Measurements from ENCODE around the gene SLC27A2. TPM values are rescaled to one million over a fixed set of nuclear protein-coding genes. Genes with fewer than 3 reads are reported as not detected.

Gene SLC27A2
- total RNA-seq, 2 experiments from 2014 or later = not detected

DNA sequence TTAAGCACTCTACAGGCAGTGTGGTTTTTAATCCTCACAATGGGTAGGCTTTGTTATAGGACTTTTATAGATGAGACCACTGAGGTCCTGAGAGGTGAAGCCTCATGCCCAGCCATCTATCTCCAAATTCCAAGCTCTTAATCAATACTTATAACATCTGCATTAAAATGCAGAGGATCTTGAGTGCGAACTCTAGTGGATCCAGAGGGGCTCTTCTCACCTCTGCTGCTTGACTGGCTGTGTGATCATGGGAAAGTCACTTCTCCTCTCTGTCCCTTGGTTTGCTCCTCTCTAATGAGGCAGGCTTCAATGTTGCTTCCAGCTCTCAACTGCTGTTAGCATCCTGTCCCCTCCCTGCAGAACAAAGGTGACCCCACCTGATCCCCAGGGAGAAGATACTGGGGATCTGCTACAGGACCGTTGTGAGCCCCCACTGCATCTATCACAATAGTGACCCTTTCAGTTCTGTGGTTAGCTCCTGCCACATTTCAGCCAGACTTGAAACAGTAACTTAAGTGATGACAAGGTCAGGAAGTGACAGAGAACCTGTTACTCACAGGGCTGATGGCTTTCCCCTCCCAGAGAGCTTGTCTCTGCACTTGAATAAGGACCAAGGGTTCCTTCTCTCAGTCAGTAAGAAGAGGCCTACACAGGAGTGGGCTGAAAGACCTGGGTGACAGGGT, 1.3 kb downstream of the SLC27A2 start:
- Histone ChIP-seq H4K20me1 (ENCODE audit: insufficient read depth, low read length) (no peaks in the 10 kb centered on the region), H3K27ac (ENCODE audit: low read depth, low read length, poor library complexity, severe bottlenecking) (no peak overlapping the region), H3K36me3 (ENCODE audit: insufficient read depth, low read length) (no peaks in the 10 kb centered on the region), H3K4me1 (ENCODE audit: insufficient read depth, low read length, poor library complexity, severe bottlenecking) (no peaks in the 10 kb centered on the region), H2AFZ (ENCODE audit: low read length) (no peak overlapping the region), H3K4me3 (ENCODE audit: low read depth, low read length, poor library complexity, severe bottlenecking) (no peak overlapping the region), H3K9me3 (ENCODE audit: low read length) (no peaks in the 10 kb centered on the region), H3K79me2 (ENCODE audit: insufficient read depth, low read depth, low read length) (no peaks in the 10 kb centered on the region), H3K4me2 (ENCODE audit: low read length) (no peak overlapping the region), H3K9me2 (ENCODE audit: insufficient read depth, low read length) (no peaks in the 10 kb centered on the region)
- BruUV-seq (replicated peaks) = no TSS peak
- CTCF ChIA-PET (ENCODE audit: unreplicated experiment) = no interaction called here
- POLR2A ChIA-PET = interaction anchor here (0.6 kb wide), 1 partner anchor 28 kb away, joined by 3 read pairs; no protein-coding TSS in a partner anchor
- TF ChIP-seq EZH2phosphoT487 (IDR thresholded peaks at IDR 0.05; ENCODE audit: borderline replicate concordance, low read depth, low read length) (no peak), CTCF (conservative IDR thresholded peaks at IDR 0.05; ENCODE audit: low read length) (no peak)
- no peak for DNase-seq (ENCODE audit: low spot score)
- intact Hi-C loops (cut with micrococcal nuclease; ENCODE audit: unreplicated experiment) = no loop called here

GRCh38 chr15:50184863-50185504, 3.0 kb downstream of the SLC27A2 start:
- H3K79me2 ChIP-seq (ENCODE audit: insufficient read depth, low read depth, low read length) = no peaks in the 10 kb centered on the region
- CTCF ChIA-PET (ENCODE audit: unreplicated experiment) = no interaction called here

More at GRCh38 chr15:50184863-50185504, 3.0 kb downstream of the SLC27A2 start:
- no TSS peak for BruUV-seq (replicated peaks)
- no peak overlapping the region for H3K27ac ChIP-seq (ENCODE audit: low read depth, low read length, poor library complexity, severe bottlenecking)
- POLR2A ChIA-PET = interaction anchor here (0.6 kb wide), 2 partner anchors 13 to 33 kb away, joined by 3 to 4 read pairs; no protein-coding TSS in a partner anchor
- H3K9me2 ChIP-seq (ENCODE audit: insufficient read depth, low read length) = no peaks in the 10 kb centered on the region
- peaks cover 9% of the 10 kb centered on the region for H3K4me1 ChIP-seq (ENCODE audit: insufficient read depth, low read length, poor library complexity, severe bottlenecking)
- no peak for DNase-seq (ENCODE audit: low spot score)
- no peak overlapping the region for H3K4me2 ChIP-seq (ENCODE audit: low read length)
- H3K4me3 ChIP-seq (ENCODE audit: low read depth, low read length, poor library complexity, severe bottlenecking) = no peak overlapping the region
- no peaks in the 10 kb centered on the region for H3K36me3 ChIP-seq (ENCODE audit: insufficient read depth, low read length)
- no peaks in the 10 kb centered on the region for H3K9me3 ChIP-seq (ENCODE audit: low read length)
- intact Hi-C loops (cut with micrococcal nuclease; ENCODE audit: unreplicated experiment) = no loop called here
- no peaks in the 10 kb centered on the region for H4K20me1 ChIP-seq (ENCODE audit: insufficient read depth, low read length)
- no peak overlapping the region for H2AFZ ChIP-seq (ENCODE audit: low read length)
- no peak for TF ChIP-seq CTCF (conservative IDR thresholded peaks at IDR 0.05; ENCODE audit: low read length)
- TF ChIP-seq EZH2phosphoT487 (IDR thresholded peaks at IDR 0.05; ENCODE audit: borderline replicate concordance, low read depth, low read length) = no peak
